Activated CD8-positive, alpha-beta T cell treated with anti-CD3 and anti-CD28 coated beads for 36 hours (primary cell): Measurements from ENCODE around the gene ABR. TPM values are rescaled to one million over a fixed set of nuclear protein-coding genes. Genes with fewer than 3 reads are reported as not detected.

Experiments used
- ATAC-seq: fragments of 200-7000 bp; cut with Tn5 transposase; one replicate; pipeline ENCODE4 v1.10.0; 2021; ENCODE audit warnings: mild to moderate bottlenecking, moderate library complexity
- CTCF ChIA-PET: fragments of 350-600 bp; sonication (Branson Sonifier 250); formaldehyde crosslinking; loops from one replicate; lab custom pipeline; 2021; ENCODE audit warnings: antibody characterized with exemption; lab: Charles Lee
- POLR2A ChIA-PET: fragments of 350-600 bp; sonication (Branson Sonifier 250); formaldehyde crosslinking; loops from one replicate; lab custom pipeline; 2021; ENCODE audit warnings: antibody characterized with exemption; lab: Charles Lee
- DNase-seq: peaks from one replicate; pipeline ENCODE4 v3.0.0-alpha.2; 2020
- H3K27ac Mint-ChIP-seq: one replicate; pipeline ENCODE4 v1.8.0; 2021; ENCODE audit warnings: mild to moderate bottlenecking, mixed read lengths
- H3K27me3 Mint-ChIP-seq: one replicate; pipeline ENCODE4 v1.8.0; 2021; ENCODE audit warnings: mixed read lengths
- H3K36me3 Mint-ChIP-seq: one replicate; pipeline ENCODE4 v1.8.0; 2021; ENCODE audit warnings: low read depth, mixed read lengths
- H3K4me1 Mint-ChIP-seq: one replicate; pipeline ENCODE4 v1.8.0; 2021; ENCODE audit warnings: low read depth, mixed read lengths
- H3K4me3 Mint-ChIP-seq: one replicate; pipeline ENCODE4 v1.8.0; 2021; ENCODE audit warnings: mild to moderate bottlenecking, moderate library complexity, mixed read lengths
- H3K9me3 Mint-ChIP-seq: one replicate; pipeline ENCODE4 v1.8.0; 2021; ENCODE audit warnings: mixed read lengths
- CTCF ChIP-seq: fragments of 200-600 bp; IDR thresholded peaks from one replicate; pipeline ENCODE4 v1.8.0; 2022; ENCODE audit warnings: antibody characterized with exemption, mild to moderate bottlenecking
- intact Hi-C: fragments of 100-400 bp; cut with micrococcal nuclease; formaldehyde crosslinking; loops from one replicate; pipeline ENCODE4 v1.10.0; 2022
- total RNA-seq, 2 experiments: library from RNA; stranded (reverse); gene quantifications; one replicate each; pipeline ENCODE4 v1.2.3, GENCODE V29; 2021

Gene ABR
- total RNA-seq, 2 experiments from 2014 or later, result 44.4 to 46.6 TPM

- POLR2A ChIA-PET, result interaction anchor here (1.0 to 1.4 kb wide), 2 partner anchors 10 to 244 kb away, joined by 3 read pairs; no protein-coding TSS in a partner anchor
- Mint-ChIP-seq H3K36me3 (peaks cover 30% of the 10 kb centered on the region), H3K9me3 (no peaks in the 10 kb centered on the region), H3K4me1 (peaks cover 30% of the 10 kb centered on the region), H3K4me3 (no peak overlapping the region), H3K27ac (peak overlapping the region; percentile 63), H3K27me3 (no peaks in the 10 kb centered on the region)
- CTCF ChIA-PET, result no interaction called here
- intact Hi-C loops, result no loop called here
- TF ChIP-seq CTCF, result no peak
- ATAC-seq (no peak), DNase-seq (no peak)
These were observed 176.8 kb downstream of the ABR start for GRCh38 chr17:1002771-1003555.

GRCh38 chr17:1002412-1002753 is 177.4 kb downstream of the ABR start:
- Mint-ChIP-seq H3K9me3 (no peaks in the 10 kb centered on the region), H3K36me3 (peaks cover 30% of the 10 kb centered on the region), H3K27me3 (no peaks in the 10 kb centered on the region), H3K4me3 (no peak overlapping the region), H3K27ac (peak overlapping the region; percentile 63), H3K4me1 (peaks cover 33% of the 10 kb centered on the region)
- ATAC-seq, result no peak
- ChIA-PET CTCF (no interaction called here), POLR2A (interaction anchor here (1.0 to 1.4 kb wide), 3 partner anchors 10 to 244 kb away, joined by 3 read pairs; no protein-coding TSS in a partner anchor)
- no peak for DNase-seq
- intact Hi-C loops, result no loop called here
- no peak for TF ChIP-seq CTCF

GRCh38 chr17:1001640-1002411 is 178.0 kb downstream of the ABR start:
- peak overlapping the region; percentile 63 for H3K27ac Mint-ChIP-seq
- POLR2A ChIA-PET, result interaction anchor here (0.9 to 1.4 kb wide), 3 partner anchors 11 to 122 kb away, joined by 3 read pairs; no protein-coding TSS in a partner anchor
- CTCF ChIA-PET, result interaction anchor here (1.6 kb wide), 1 partner anchor 206 kb away, joined by 6 read pairs; no protein-coding TSS in a partner anchor
- DNase-seq (no peak), ATAC-seq (no peak)
- H3K4me1 Mint-ChIP-seq, result peaks cover 33% of the 10 kb centered on the region
- H3K9me3 Mint-ChIP-seq, result no peaks in the 10 kb centered on the region
- H3K4me3 Mint-ChIP-seq, result no peak overlapping the region
- H3K27me3 Mint-ChIP-seq, result no peaks in the 10 kb centered on the region
- intact Hi-C loops, result no loop called here
- TF ChIP-seq CTCF, result no peak
- H3K36me3 Mint-ChIP-seq, result peaks cover 29% of the 10 kb centered on the region

- Mint-ChIP-seq H3K4me1 (peaks cover 34% of the 10 kb centered on the region), H3K27ac (no peak overlapping the region), H3K9me3 (no peaks in the 10 kb centered on the region), H3K4me3 (no peak overlapping the region), H3K27me3 (no peaks in the 10 kb centered on the region), H3K36me3 (peaks cover 29% of the 10 kb centered on the region)
- CTCF ChIA-PET, result interaction anchor here (1.3 to 5.9 kb wide), 3 partner anchors 20 to 205 kb away, joined by 3 to 50 read pairs (median 6); partner anchors contain the start of gene NXN
- DNase-seq, result no peak
- POLR2A ChIA-PET, result interaction anchor here (0.9 to 1.1 kb wide), 2 partner anchors 121 to 220 kb away, joined by 3 read pairs; no protein-coding TSS in a partner anchor
- no peak for ATAC-seq
- intact Hi-C loops, result no loop called here
- TF ChIP-seq CTCF, result no peak
These were observed 179.0 kb downstream of the ABR start for GRCh38 chr17:1000597-1001461.
